Lower leg skin (tissue), 4 donors: ENCODE measurements around the gene HDLBP. TPM values are rescaled to one million over a fixed set of nuclear protein-coding genes. Genes with fewer than 3 reads are reported as not detected.

ENCODE experiments used
- DNase-seq, 2 donors: peaks; one replicate each; pipeline ENCODE4 v3.0.0-alpha.2; 2019; ENCODE audit warnings: low spot score in 2 of 2
- H3K4me3 ChIP-seq: fragments of 200-600 bp; sonication (generic); 2 replicates; pipeline ENCODE4 v1.5.1; 2017; ENCODE audit warnings: mild to moderate bottlenecking, low read depth; ENCODE audit not compliant: poor library complexity, severe bottlenecking
- POLR2A ChIP-seq, 2 donors: fragments of 450-650 bp; IDR thresholded peaks; one replicate each; pipeline ENCODE4 v1.6.1; 2016 to 2017; ENCODE audit warnings: antibody characterized with exemption in 2 of 2, mild to moderate bottlenecking in 1 of 2, moderate library complexity in 1 of 2
- WGBS, 2 donors: methylation state at CpG; one replicate each; pipeline ENCODE4 v1.1.5; 2018; 5-methylcytosine and 5-hydroxymethylcytosine counted together
- intact Hi-C: fragments of 100-400 bp; cut with DNase I; formaldehyde crosslinking; loops from one replicate; pipeline ENCODE4 v1.15.0; 2023; ENCODE audit warnings: low total_unique reads
- total RNA-seq, 4 donors: library from RNA; depleted of rRNA; stranded (reverse); fragments of >200 nt; gene quantifications; one replicate each; pipeline ENCODE4 v1.1.0, GENCODE V29; 2016
- TF ChIP-seq, protein P1 (sequence below), 3 donors: fragments of 450-650 bp; IDR thresholded peaks; one replicate each; pipeline ENCODE4 v1.5.1; 2016; ENCODE audit warnings: antibody characterized with exemption in 3 of 3, mild to moderate bottlenecking in 3 of 3, moderate library complexity in 2 of 3

HDLBP gene
- total RNA-seq, 4 donors from 2014 or later: 241 to 393 (median 294) TPM

DNA sequence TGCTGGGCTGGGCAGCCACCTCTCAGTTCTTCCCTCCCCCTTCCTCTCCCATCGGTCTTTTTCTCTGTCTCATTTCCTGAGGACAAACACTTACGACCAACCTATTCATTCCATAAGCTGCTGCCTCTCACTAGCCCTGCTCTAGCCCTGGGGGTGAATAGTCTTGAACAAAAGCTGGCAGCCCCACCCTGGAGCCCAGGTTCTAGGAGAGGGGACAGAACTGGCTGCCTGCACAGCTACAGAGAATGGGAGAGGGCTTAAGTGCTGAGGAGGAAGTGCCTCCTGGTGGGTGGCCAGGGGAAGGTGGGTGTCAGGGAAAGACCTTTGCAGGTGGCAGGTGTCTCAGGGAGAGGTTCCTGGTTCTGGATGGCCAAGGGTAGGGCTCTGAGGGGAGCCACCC lies 104.2 kb downstream of the HDLBP start:
- DNase-seq: no peak
- H3K4me3 ChIP-seq: no peak overlapping the region
- TF ChIP-seq POLR2A (IDR thresholded peaks at IDR 0.05): no peak
- TF ChIP-seq, protein P1, sequence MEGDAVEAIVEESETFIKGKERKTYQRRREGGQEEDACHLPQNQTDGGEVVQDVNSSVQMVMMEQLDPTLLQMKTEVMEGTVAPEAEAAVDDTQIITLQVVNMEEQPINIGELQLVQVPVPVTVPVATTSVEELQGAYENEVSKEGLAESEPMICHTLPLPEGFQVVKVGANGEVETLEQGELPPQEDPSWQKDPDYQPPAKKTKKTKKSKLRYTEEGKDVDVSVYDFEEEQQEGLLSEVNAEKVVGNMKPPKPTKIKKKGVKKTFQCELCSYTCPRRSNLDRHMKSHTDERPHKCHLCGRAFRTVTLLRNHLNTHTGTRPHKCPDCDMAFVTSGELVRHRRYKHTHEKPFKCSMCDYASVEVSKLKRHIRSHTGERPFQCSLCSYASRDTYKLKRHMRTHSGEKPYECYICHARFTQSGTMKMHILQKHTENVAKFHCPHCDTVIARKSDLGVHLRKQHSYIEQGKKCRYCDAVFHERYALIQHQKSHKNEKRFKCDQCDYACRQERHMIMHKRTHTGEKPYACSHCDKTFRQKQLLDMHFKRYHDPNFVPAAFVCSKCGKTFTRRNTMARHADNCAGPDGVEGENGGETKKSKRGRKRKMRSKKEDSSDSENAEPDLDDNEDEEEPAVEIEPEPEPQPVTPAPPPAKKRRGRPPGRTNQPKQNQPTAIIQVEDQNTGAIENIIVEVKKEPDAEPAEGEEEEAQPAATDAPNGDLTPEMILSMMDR (IDR thresholded peaks at IDR 0.05): no peak
- WGBS, 2 donors: 17 to 21% methylated on average over 2 of the region's 2 CpGs
- intact Hi-C loops: no loop called here

DNA sequence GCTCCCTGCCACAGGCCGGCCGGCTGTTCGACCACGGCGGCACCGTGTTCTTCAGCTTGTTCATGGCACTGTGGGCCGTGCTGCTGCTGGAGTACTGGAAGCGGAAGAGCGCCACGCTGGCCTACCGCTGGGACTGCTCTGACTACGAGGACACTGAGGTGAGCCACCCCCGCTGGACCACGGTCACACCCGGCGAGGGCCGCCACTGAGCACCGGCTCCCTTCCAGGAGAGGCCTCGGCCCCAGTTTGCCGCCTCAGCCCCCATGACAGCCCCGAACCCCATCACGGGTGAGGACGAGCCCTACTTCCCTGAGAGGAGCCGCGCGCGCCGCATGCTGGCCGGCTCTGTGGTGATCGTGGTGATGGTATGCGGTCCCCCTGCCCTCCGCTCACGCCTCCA lies 106.2 kb downstream of the HDLBP start:
- 90 to 94% methylated on average over 20 to 28 of the region's 33 CpGs for WGBS, 2 donors
- intact Hi-C loops: no loop called here
- TF ChIP-seq, protein P1 (IDR thresholded peaks at IDR 0.05): no peak
- TF ChIP-seq POLR2A (IDR thresholded peaks at IDR 0.05): no peak
- H3K4me3 ChIP-seq: no peak overlapping the region
- DNase-seq: no peak

DNA sequence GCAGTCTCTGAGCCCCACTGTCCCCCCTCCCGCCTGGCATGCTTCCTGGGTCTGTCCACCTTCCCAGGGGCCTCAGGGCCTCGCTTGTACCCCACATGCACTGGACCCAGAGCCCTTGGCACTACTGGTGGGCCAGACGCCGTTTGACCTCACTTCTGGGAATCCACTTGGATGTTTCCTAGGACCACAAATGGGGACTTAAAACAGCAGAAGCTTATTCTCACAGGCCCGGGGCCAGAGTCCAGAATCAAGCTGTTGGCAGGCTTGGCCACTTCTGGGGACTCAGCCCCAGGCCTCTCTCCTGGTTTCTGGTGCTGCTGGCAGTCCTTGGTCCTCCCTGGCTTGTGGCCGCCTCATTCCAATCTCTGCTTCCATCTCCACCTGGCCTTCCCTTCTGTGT lies 107.4 kb downstream of the HDLBP start:
- TF ChIP-seq, protein P1 (IDR thresholded peaks at IDR 0.05): no peak
- TF ChIP-seq POLR2A (IDR thresholded peaks at IDR 0.05): no peak
- intact Hi-C loops: no loop called here
- WGBS, 2 donors: 68 to 76% methylated on average over 6 of the region's 6 CpGs

DNA sequence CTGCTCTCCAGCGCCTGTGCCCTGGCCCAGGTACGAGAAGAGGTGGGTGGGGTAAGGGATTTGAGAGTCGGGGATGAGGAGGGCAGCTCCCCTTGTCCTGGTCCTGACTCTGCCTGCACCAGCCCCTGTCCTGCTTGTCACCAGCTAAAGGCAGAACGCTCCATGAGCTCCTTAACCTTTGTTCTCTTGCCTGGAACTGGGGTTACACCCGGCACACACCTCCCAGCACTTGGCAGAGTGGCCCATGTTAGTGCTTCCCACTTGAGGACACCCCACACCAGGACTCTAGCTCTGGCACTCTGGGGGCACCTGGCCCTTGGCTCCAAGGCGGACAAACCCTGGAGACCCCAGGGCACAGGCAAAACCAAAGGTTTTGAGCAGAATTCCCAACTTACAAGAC lies 107.8 kb downstream of the HDLBP start:
- WGBS, 2 donors: 50 to 53% methylated on average over 5 to 6 of the region's 6 CpGs
- H3K4me3 ChIP-seq: no peak overlapping the region
- no peak for DNase-seq
- intact Hi-C loops: no loop called here
- TF ChIP-seq POLR2A (IDR thresholded peaks at IDR 0.05): no peak
- TF ChIP-seq, protein P1 (IDR thresholded peaks at IDR 0.05): no peak

More for the DNA sequence above, 107.4 kb downstream of the HDLBP start:
- no peak for DNase-seq
- H3K4me3 ChIP-seq: no peak overlapping the region

DNA sequence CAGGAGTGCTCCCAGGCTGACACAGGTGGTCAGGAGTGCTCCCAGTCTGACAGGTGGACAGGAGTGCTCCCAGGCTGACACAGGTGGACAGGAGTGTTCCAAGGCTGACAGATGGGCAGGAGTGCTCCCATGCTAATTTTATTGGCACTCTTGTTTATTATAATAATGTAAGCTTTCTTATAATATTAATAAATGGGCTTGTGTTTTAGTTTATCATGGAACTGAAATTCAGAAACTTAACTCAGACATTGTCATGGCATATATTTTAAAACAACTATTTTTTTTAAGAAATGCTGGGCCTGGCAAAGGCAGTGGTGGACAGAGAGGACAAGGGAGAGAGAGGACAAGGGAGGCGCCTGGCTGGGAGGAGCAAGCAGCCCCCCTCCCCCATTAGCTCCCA lies 108.3 kb downstream of the HDLBP start:
- TF ChIP-seq, protein P1 (IDR thresholded peaks at IDR 0.05): no peak
- TF ChIP-seq POLR2A (IDR thresholded peaks at IDR 0.05): no peak
- DNase-seq: no peak
- intact Hi-C loops: no loop called here
- H3K4me3 ChIP-seq: no peak overlapping the region
- WGBS, 2 donors: 65 to 70% methylated on average over 1 of the region's 1 CpG

DNA sequence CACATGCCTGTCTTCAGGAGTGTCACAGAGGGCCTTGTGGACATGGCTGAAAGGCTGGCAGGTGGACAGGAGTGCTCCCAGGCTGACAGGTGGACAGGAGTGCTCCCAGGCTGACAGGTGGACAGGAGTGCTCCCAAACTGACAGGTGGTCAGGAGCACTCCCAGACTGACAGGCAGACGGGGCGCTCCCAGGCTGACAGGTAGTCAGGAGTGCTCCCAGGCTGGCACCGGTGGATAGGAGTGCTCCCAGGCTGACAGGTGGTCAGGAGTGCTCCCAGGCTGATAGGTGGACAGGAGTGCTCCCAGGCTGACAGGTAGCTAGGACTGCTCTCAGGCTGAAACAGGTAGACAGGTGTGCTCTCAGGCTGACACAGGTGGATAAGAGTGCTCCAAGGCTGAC lies 110.4 kb downstream of the HDLBP start:
- intact Hi-C loops: no loop called here
- H3K4me3 ChIP-seq: no peak overlapping the region
- no peak for TF ChIP-seq POLR2A (IDR thresholded peaks at IDR 0.05)
- TF ChIP-seq, protein P1 (IDR thresholded peaks at IDR 0.05): no peak
- WGBS, 2 donors: 84 to 91% methylated on average over 3 of the region's 3 CpGs
- DNase-seq: no peak
